H1 (cell line): Measurements from ENCODE around the gene LBX2. TPM values are rescaled to one million over a fixed set of nuclear protein-coding genes. Genes with fewer than 3 reads are reported as not detected.

Experiments used
- BRCA1 ChIP-seq: IDR thresholded peaks from 2 replicates; pipeline ENCODE4 v1.6.1; 2012; ENCODE audit warnings: low read depth, low read length, improper control_type of control experiment
- CBX5 ChIP-seq: fragments of 300-800, 300-1000 bp; sonication (generic); IDR thresholded peaks from 2 replicates; pipeline ENCODE4 v1.7.1; 2016; ENCODE audit warnings: antibody characterized with exemption, low read length, low read depth
- CREB1 ChIP-seq: IDR thresholded peaks from 2 replicates; pipeline ENCODE4 v1.6.1; 2012; ENCODE audit warnings: inconsistent platforms
- EGR1 ChIP-seq: IDR thresholded peaks from 2 replicates; pipeline ENCODE4 v1.6.1; 2011; ENCODE audit warnings: low read depth, low read length, borderline replicate concordance
- GABPA ChIP-seq: IDR thresholded peaks from 2 replicates; pipeline ENCODE4 v1.6.1; 2011; ENCODE audit warnings: mild to moderate bottlenecking, low read length, moderate library complexity, borderline replicate concordance; ENCODE audit not compliant: insufficient read depth
- JUND ChIP-seq: IDR thresholded peaks from 2 replicates; pipeline ENCODE4 v1.6.1; 2011; ENCODE audit warnings: mild to moderate bottlenecking, improper control_type of control experiment, low read length
- KDM5A ChIP-seq: fragments of 200-600 bp; IDR thresholded peaks from 2 replicates; pipeline ENCODE4 v1.7.1; 2012; ENCODE audit warnings: mild to moderate bottlenecking, low read length, inconsistent platforms, mixed read lengths
- POU5F1 ChIP-seq: IDR thresholded peaks from 2 replicates; pipeline ENCODE4 v1.6.1; 2011; ENCODE audit warnings: low read depth, mild to moderate bottlenecking, low read length, moderate library complexity
- RBBP5 ChIP-seq: IDR thresholded peaks from 2 replicates; pipeline ENCODE4 v1.7.1; 2012; ENCODE audit warnings: low read depth, mild to moderate bottlenecking, inconsistent platforms, low read length, moderate library complexity, borderline replicate concordance
- SP1 ChIP-seq: IDR thresholded peaks from 2 replicates; pipeline ENCODE4 v1.6.1; 2011; ENCODE audit warnings: low read depth, low read length
- TEAD4 ChIP-seq: IDR thresholded peaks from 2 replicates; pipeline ENCODE4 v1.6.1; 2012; ENCODE audit warnings: low read depth, low read length, inconsistent platforms, mixed read lengths
- ZNF274 ChIP-seq: IDR thresholded peaks from 2 replicates; pipeline ENCODE4 v1.7.0; 2012; ENCODE audit warnings: low read length, borderline replicate concordance; ENCODE audit errors: extremely low read depth
- polyA plus RNA-seq, 7 experiments: library from polyadenylated mRNA; depleted of rRNA in 3 of 7; stranded (reverse) in 5 of 7; unstranded in 2 of 7; fragments of >200 nt in 5 of 7; fragments of 200-250 nt in 2 of 7; gene quantifications; 1 replicate in 5 of 7; 2 replicates in 1 of 7; 4 replicates in 1 of 7; pipeline versions ENCODE4 v1.2.1 to v1.2.3, GENCODE V29; 2011 to 2013; ENCODE audit warnings: missing spikeins in 2 of 7, mixed read lengths in 2 of 7
- total RNA-seq: library from RNA; stranded (reverse); fragmentation: NEBNext Ultra II Directional; extraction: Animal tissue kit (Norgen Biotek cat#: 25700); gene quantifications from 2 replicates; pipeline ENCODE4 v1.2.1, GENCODE V29; 2021

The LBX2 gene
- total and polyA plus RNA-seq, 2 of the 8 experiments (the other 6 are each of a cell fraction or from before 2014, with no cell fraction given): 0.27 TPM; not detected in 1

- TF ChIP-seq EGR1 (no peak), RBBP5 (peak; percentile 88; the same call in 1 of the 2 replicates), CREB1 (peak; percentile 76), POU5F1 (no peak), JUND (no peak), GABPA (peak; percentile 86), BRCA1 (no peak; the same call in 1 of the 2 replicates), SP1 (no peak; the same call in 1 of the 2 replicates), KDM5A (peak; percentile 91), TEAD4 (peak; percentile 74), ZNF274 (no peak), CBX5 (no peak)
Observed at GRCh38 chr2:74529357-74530238, 30.2 kb upstream of the LBX2 start, which contains the start of the genes AUP1 and HTRA2 (continued).
